ENCODE measurements around the gene DNAJC27. TPM values are rescaled to one million over a fixed set of nuclear protein-coding genes. Genes with fewer than 3 reads are reported as not detected.

DNAJC27 gene
- total RNA-seq, 1 experiment from 2014 or later = 4.6 TPM

- TF ChIP-seq REST (IDR thresholded peaks at IDR 0.05; ENCODE audit: low read depth) = no peak
- TF ChIP-seq TCF7L2 (IDR thresholded peaks at IDR 0.05; ENCODE audit: borderline replicate concordance, extremely low read depth, insufficient read depth, insufficient read length) = no peak
- no peak for TF ChIP-seq EZH2phosphoT487 (IDR thresholded peaks at IDR 0.05; ENCODE audit: borderline replicate concordance)
- TF ChIP-seq SP1 (IDR thresholded peaks at IDR 0.05; ENCODE audit: low read depth) = no peak
- no peak for TF ChIP-seq YY1 (IDR thresholded peaks at IDR 0.05; ENCODE audit: extremely low read depth, insufficient replicate concordance, low read depth, low read length)
- TF ChIP-seq RAD21 (IDR thresholded peaks at IDR 0.05; ENCODE audit: low read depth) = no peak
- TF ChIP-seq EGR1 (IDR thresholded peaks at IDR 0.05; ENCODE audit: low read depth) = no peak
- no peak for TF ChIP-seq ELF1 (IDR thresholded peaks at IDR 0.05; ENCODE audit: borderline replicate concordance, low read depth)
These were observed 73.3 kb downstream of the DNAJC27 start (continued) for GRCh38 chr2:24898122-24899109.

GRCh38 chr2:24894750-24895149 is 77.0 kb downstream of the DNAJC27 start:
- H3K4me2 ChIP-seq (ENCODE audit: low read length) = no peak overlapping the region
- no peaks in the 10 kb centered on the region for H4K20me1 ChIP-seq (ENCODE audit: insufficient read depth)
- H2AFZ ChIP-seq (ENCODE audit: low read depth, low read length, poor library complexity, severe bottlenecking) = no peak overlapping the region
- peaks cover 17% of the 10 kb centered on the region for H3K79me2 ChIP-seq (ENCODE audit: insufficient read depth, low read length)
- peaks cover 13 to 15% of the 10 kb centered on the region in 2 experiments; a peak in 2 of 4 replicates for H3K9me3 ChIP-seq (ENCODE audit: control insufficient read depth in 1 of 2, insufficient read depth in 1 of 2, low read depth in 1 of 2, low read length in 2 of 2)
- DNase-seq (ENCODE audit: low read depth, low spot score) (no peak), ATAC-seq (no peak)
- H3K27ac ChIP-seq (ENCODE audit: low read depth, low read length) = no peak overlapping the region
- no peak overlapping the region for H3K4me3 ChIP-seq (replicated peaks in 1 of 2; ENCODE audit: low read depth in 1 of 2, low read length in 2 of 2)
- CTCF ChIA-PET = no interaction called here
- H3K27me3 ChIP-seq (ENCODE audit: insufficient read depth, low read length) = no peaks in the 10 kb centered on the region
- no peak overlapping the region for H3K9ac ChIP-seq (ENCODE audit: low read length)
- RAD21 ChIA-PET (ENCODE audit: low non-redundant PET in 1 of 2, low total read pairs in 2 of 2, uncharacterized antibody in 2 of 2, unreplicated experiment in 2 of 2) = no interaction called here
- intact Hi-C loops (cut with micrococcal nuclease) = no loop called here
- POLR2A ChIA-PET = no interaction called here
- BruUV-seq (replicated peaks) = no TSS peak
- H3K9me2 ChIP-seq (ENCODE audit: insufficient read depth) = no peaks in the 10 kb centered on the region
- H3K36me3 ChIP-seq (ENCODE audit: control insufficient read depth in 1 of 2, insufficient read depth in 2 of 2, low read length in 2 of 2) = peaks cover 0 to 26% of the 10 kb centered on the region in 2 experiments; a peak in 2 of 4 replicates
- no peak for TF ChIP-seq SIN3A (IDR thresholded peaks at IDR 0.05; ENCODE audit: low read depth)
- peak; percentile 86 for TF ChIP-seq CBX3 (IDR thresholded peaks at IDR 0.05; ENCODE audit: low read depth)
- no peaks in the 10 kb centered on the region for H3K4me1 ChIP-seq (ENCODE audit: control insufficient read depth in 1 of 2, insufficient read depth in 2 of 2, low read length in 2 of 2)

Measured in HCT116 (cell line).